ENCODE data around the gene MEGF11.

The MEGF11 gene

DNA sequence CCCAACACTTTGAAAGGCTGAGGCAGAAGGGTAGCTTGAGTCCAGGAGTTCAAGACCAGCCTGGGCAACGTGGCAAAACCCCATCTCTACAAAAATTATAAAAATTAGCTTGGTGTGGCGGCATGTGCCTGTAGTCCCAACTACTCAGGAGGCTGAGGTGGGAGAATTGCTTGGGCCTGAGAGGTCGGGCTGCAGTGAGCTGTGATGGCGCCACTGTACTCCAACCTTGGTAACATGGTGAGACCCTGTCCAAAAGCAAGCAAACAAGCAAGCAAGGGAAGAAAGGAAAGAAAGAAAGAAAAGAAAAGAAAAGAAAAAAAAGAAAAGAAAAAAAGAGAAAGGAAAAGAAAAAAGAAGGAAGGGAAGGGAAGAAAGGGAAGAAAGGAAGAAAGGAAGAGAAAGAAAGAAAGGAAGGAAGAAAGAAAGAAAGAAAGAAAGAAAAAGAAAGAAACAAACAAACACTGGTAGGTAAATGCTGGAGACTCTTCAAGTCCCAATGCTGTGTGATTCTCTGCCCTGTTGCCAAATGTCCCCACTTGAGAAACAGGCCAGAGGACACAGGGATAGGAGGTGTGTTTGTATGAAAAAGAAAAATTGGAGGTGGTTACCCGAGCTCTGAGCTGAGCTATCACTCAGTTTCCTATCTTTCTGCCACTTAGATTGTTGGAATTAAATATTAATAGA, 263.1 kb downstream of the MEGF11 start:
- no peak overlapping the region for H3K27ac ChIP-seq (replicated peaks)
- no peak overlapping the region for H3K4me3 ChIP-seq (replicated peaks; ENCODE audit: insufficient read depth, low read length)
- TF ChIP-seq GABPA (IDR thresholded peaks at IDR 0.05; ENCODE audit: low read depth), result no peak
- TF ChIP-seq, protein P1, sequence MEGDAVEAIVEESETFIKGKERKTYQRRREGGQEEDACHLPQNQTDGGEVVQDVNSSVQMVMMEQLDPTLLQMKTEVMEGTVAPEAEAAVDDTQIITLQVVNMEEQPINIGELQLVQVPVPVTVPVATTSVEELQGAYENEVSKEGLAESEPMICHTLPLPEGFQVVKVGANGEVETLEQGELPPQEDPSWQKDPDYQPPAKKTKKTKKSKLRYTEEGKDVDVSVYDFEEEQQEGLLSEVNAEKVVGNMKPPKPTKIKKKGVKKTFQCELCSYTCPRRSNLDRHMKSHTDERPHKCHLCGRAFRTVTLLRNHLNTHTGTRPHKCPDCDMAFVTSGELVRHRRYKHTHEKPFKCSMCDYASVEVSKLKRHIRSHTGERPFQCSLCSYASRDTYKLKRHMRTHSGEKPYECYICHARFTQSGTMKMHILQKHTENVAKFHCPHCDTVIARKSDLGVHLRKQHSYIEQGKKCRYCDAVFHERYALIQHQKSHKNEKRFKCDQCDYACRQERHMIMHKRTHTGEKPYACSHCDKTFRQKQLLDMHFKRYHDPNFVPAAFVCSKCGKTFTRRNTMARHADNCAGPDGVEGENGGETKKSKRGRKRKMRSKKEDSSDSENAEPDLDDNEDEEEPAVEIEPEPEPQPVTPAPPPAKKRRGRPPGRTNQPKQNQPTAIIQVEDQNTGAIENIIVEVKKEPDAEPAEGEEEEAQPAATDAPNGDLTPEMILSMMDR (IDR thresholded peaks at IDR 0.05; ENCODE audit: insufficient read depth, low read length), result no peak
- no peak for TF ChIP-seq POLR2AphosphoS5 (IDR thresholded peaks at IDR 0.05; ENCODE audit: low read depth)
- TF ChIP-seq SPI1 (IDR thresholded peaks at IDR 0.05; ENCODE audit: borderline replicate concordance, low read depth), result no peak
- TF ChIP-seq, protein P2, sequence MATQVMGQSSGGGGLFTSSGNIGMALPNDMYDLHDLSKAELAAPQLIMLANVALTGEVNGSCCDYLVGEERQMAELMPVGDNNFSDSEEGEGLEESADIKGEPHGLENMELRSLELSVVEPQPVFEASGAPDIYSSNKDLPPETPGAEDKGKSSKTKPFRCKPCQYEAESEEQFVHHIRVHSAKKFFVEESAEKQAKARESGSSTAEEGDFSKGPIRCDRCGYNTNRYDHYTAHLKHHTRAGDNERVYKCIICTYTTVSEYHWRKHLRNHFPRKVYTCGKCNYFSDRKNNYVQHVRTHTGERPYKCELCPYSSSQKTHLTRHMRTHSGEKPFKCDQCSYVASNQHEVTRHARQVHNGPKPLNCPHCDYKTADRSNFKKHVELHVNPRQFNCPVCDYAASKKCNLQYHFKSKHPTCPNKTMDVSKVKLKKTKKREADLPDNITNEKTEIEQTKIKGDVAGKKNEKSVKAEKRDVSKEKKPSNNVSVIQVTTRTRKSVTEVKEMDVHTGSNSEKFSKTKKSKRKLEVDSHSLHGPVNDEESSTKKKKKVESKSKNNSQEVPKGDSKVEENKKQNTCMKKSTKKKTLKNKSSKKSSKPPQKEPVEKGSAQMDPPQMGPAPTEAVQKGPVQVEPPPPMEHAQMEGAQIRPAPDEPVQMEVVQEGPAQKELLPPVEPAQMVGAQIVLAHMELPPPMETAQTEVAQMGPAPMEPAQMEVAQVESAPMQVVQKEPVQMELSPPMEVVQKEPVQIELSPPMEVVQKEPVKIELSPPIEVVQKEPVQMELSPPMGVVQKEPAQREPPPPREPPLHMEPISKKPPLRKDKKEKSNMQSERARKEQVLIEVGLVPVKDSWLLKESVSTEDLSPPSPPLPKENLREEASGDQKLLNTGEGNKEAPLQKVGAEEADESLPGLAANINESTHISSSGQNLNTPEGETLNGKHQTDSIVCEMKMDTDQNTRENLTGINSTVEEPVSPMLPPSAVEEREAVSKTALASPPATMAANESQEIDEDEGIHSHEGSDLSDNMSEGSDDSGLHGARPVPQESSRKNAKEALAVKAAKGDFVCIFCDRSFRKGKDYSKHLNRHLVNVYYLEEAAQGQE (IDR thresholded peaks at IDR 0.05; ENCODE audit: insufficient replicate concordance, low read depth), result no peak
- H3K27me3 ChIP-seq (ENCODE audit: insufficient read depth, poor library complexity, severe bottlenecking), result peaks cover 5% of the 10 kb centered on the region
- no peak for DNase-seq (ENCODE audit: low read depth in 1 of 2, low spot score in 1 of 2)

DNA sequence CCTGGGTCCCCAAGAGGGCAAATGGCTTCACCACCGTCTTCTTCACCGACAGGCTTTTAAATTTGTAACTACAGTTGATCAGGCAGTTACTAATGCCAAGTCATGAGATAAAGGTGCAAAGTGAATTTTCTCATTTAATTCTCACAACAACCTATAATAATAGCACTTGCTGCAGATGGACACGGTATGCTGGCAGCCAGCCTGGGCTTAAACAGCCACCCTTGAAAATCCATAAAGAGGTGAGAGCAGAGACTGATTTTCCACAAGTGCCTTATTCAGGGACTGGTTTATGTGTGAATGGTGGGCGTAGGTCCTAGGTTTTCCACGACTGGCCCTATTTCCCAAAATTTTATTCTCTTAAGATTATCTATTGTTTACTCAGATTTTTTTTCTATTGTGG, 266.4 kb downstream of the MEGF11 start:
- TF ChIP-seq, protein P1 (IDR thresholded peaks at IDR 0.05; ENCODE audit: insufficient read depth, low read length), result no peak
- TF ChIP-seq, protein P2 (IDR thresholded peaks at IDR 0.05; ENCODE audit: insufficient replicate concordance, low read depth), result no peak
- TF ChIP-seq SPI1 (IDR thresholded peaks at IDR 0.05; ENCODE audit: borderline replicate concordance, low read depth), result no peak
- no peak for TF ChIP-seq GABPA (IDR thresholded peaks at IDR 0.05; ENCODE audit: low read depth)
- TF ChIP-seq POLR2AphosphoS5 (IDR thresholded peaks at IDR 0.05; ENCODE audit: low read depth), result no peak
- peaks cover 22% of the 10 kb centered on the region for H3K27me3 ChIP-seq (ENCODE audit: insufficient read depth, poor library complexity, severe bottlenecking)
- H3K27ac ChIP-seq (replicated peaks), result no peak overlapping the region
- H3K4me3 ChIP-seq (replicated peaks; ENCODE audit: insufficient read depth, low read length), result no peak overlapping the region
- no peak for DNase-seq (ENCODE audit: low read depth in 1 of 2, low spot score in 1 of 2)

DNA sequence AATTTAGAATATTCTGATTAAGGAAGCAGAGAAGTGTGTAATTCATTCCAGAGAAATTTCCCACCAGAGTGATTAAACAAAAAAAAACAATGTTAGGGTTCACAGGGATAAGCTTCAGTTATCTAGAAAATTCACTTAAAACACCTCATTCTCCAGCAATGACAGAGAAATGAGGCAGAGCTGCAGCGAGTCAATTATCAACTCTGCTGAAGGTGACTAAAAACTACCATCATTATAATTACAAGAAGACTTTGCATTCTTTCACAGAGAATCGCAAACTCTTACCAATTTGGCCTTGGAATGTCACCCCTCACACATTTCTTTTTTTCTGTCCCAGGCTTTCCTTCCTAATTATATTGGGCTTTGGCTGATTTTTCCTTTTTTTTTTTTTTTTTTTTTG, 267.1 kb downstream of the MEGF11 start:
- H3K27ac ChIP-seq (replicated peaks), result no peak overlapping the region
- H3K4me3 ChIP-seq (replicated peaks; ENCODE audit: insufficient read depth, low read length), result no peak overlapping the region
- peaks cover 28% of the 10 kb centered on the region for H3K27me3 ChIP-seq (ENCODE audit: insufficient read depth, poor library complexity, severe bottlenecking)
- no peak for DNase-seq (ENCODE audit: low read depth in 1 of 2, low spot score in 1 of 2)
- TF ChIP-seq GABPA (IDR thresholded peaks at IDR 0.05; ENCODE audit: low read depth), result no peak
- TF ChIP-seq, protein P2 (IDR thresholded peaks at IDR 0.05; ENCODE audit: insufficient replicate concordance, low read depth), result no peak
- TF ChIP-seq, protein P1 (IDR thresholded peaks at IDR 0.05; ENCODE audit: insufficient read depth, low read length), result no peak
